Stimulated activated CD8-positive, alpha-beta memory T cell treated with anti-CD3 and anti-CD28 coated beads, Interleukin-2, amount 100 ng/mL, for 48 hours (primary cell): Measurements from ENCODE around the gene CHST8.

Experiments used
- DNase-seq, 2 donors: peaks; one replicate each; pipeline ENCODE4 v3.0.0-alpha.2; 2020; ENCODE audit warnings: low read depth in 2 of 2

The CHST8 gene

GRCh38 chr19:33715462-33715861 lies 93.7 kb downstream of the CHST8 start:
- no peak for DNase-seq

GRCh38 chr19:33717878-33718277 lies 96.1 kb downstream of the CHST8 start:
- DNase-seq, result no peak

- DNase-seq, result no peak
Measured at GRCh38 chr19:33718651-33719254, 97.0 kb downstream of the CHST8 start.

GRCh38 chr19:33719366-33720154 lies 97.8 kb downstream of the CHST8 start:
- no peak for DNase-seq

GRCh38 chr19:33720155-33720493 lies 98.4 kb downstream of the CHST8 start:
- DNase-seq, result no peak

- DNase-seq, result no peak
Measured at GRCh38 chr19:33720691-33721682, 99.2 kb downstream of the CHST8 start.

- no peak for DNase-seq
Measured at GRCh38 chr19:33721735-33722297, 100.1 kb downstream of the CHST8 start.

- no peak for DNase-seq
Measured at GRCh38 chr19:33722456-33723239, 100.9 kb downstream of the CHST8 start.

- DNase-seq, result no peak
Measured at GRCh38 chr19:33723512-33723911, 101.8 kb downstream of the CHST8 start.

GRCh38 chr19:33724021-33724720 lies 102.4 kb downstream of the CHST8 start:
- DNase-seq, result no peak

- no peak for DNase-seq
Measured at GRCh38 chr19:33724721-33725060, 102.9 kb downstream of the CHST8 start.

GRCh38 chr19:33725567-33725966 lies 103.8 kb downstream of the CHST8 start:
- DNase-seq, result no peak

- DNase-seq, result no peak
Measured at GRCh38 chr19:33726756-33727155, 105.0 kb downstream of the CHST8 start.

GRCh38 chr19:33727331-33727998 lies 105.7 kb downstream of the CHST8 start:
- DNase-seq, result no peak

GRCh38 chr19:33728141-33728540 lies 106.4 kb downstream of the CHST8 start:
- DNase-seq, result no peak

- DNase-seq, result no peak
Measured at GRCh38 chr19:33730858-33731607, 109.3 kb downstream of the CHST8 start.

GRCh38 chr19:33731881-33732280 lies 110.1 kb downstream of the CHST8 start:
- DNase-seq, result no peak

GRCh38 chr19:33734913-33735312 lies 113.2 kb downstream of the CHST8 start:
- no peak for DNase-seq

GRCh38 chr19:33736158-33736557 lies 114.4 kb downstream of the CHST8 start:
- no peak for DNase-seq
